CD14-positive monocyte (primary cell): ENCODE data around the gene CYP4F11. TPM values are rescaled to one million over a fixed set of nuclear protein-coding genes. Genes with fewer than 3 reads are reported as not detected.

Experiments
- DNase-seq, 3 donors: peaks; one replicate each; pipeline ENCODE4 v3.0.0-alpha.2; 2011 to 2022
- H2AFZ ChIP-seq: 2 replicates; pipeline ENCODE4 v1.6.0; 2012; ENCODE audit warnings: mild to moderate bottlenecking, low read depth, low read length, inconsistent platforms; ENCODE audit not compliant: insufficient read depth, poor library complexity, severe bottlenecking
- H3K27ac ChIP-seq, 2 donors: 1 replicate in 1 of 2; 2 replicates in 1 of 2; pipeline ENCODE4 v1.5.1; 2012 to 2013; ENCODE audit warnings: low read length in 2 of 2, control low read depth in 1 of 2, inconsistent platforms in 1 of 2, low read depth in 1 of 2, mild to moderate bottlenecking in 1 of 2
- H3K27me3 ChIP-seq, 2 donors: one replicate each; pipeline versions ENCODE4 v1.6.0 to v1.6.1; 2011 to 2013; ENCODE audit warnings: low read length in 2 of 2; ENCODE audit not compliant: control insufficient read depth in 2 of 2, insufficient read depth in 2 of 2
- H3K36me3 ChIP-seq, 2 donors: replicated peaks in 1 of 2; 1 replicate in 1 of 2; 2 replicates in 1 of 2; pipeline versions ENCODE4 v1.5.1 to v1.6.1; 2012 to 2013; ENCODE audit warnings: low read length in 2 of 2, control low read depth in 1 of 2, inconsistent platforms in 1 of 2, mild to moderate bottlenecking in 1 of 2; ENCODE audit not compliant: insufficient read depth in 2 of 2, control insufficient read depth in 1 of 2
- H3K4me1 ChIP-seq, 2 donors: 1 replicate in 1 of 2; 2 replicates in 1 of 2; pipeline versions ENCODE4 v1.5.1 to v1.6.1; 2012 to 2013; ENCODE audit warnings: low read length in 2 of 2, control low read depth in 1 of 2, inconsistent platforms in 1 of 2, mild to moderate bottlenecking in 1 of 2, moderate library complexity in 1 of 2; ENCODE audit not compliant: insufficient read depth in 2 of 2, control insufficient read depth in 1 of 2
- H3K4me2 ChIP-seq: replicated peaks from 2 replicates; pipeline ENCODE3; 2012; ENCODE audit warnings: low read length, moderate library complexity, mild to moderate bottlenecking; ENCODE audit not compliant: poor library complexity, severe bottlenecking; ENCODE audit errors: extremely low read depth
- H3K4me3 ChIP-seq, 3 experiments: fragments of 200-600 bp in 1 of 3; sonication (generic) in 1 of 3; replicated peaks in 1 of 3; 1 replicate in 2 of 3; 2 replicates in 1 of 3; pipeline ENCODE4 v1.5.1; 2011 to 2013; ENCODE audit warnings: low read length in 3 of 3, mild to moderate bottlenecking in 3 of 3, control low read depth in 2 of 3, low read depth in 2 of 3, inconsistent platforms in 1 of 3, moderate library complexity in 1 of 3
- H3K79me2 ChIP-seq: 2 replicates; pipeline ENCODE4 v1.6.0; 2012; ENCODE audit warnings: mild to moderate bottlenecking, control low read depth, inconsistent platforms, low read length, moderate library complexity; ENCODE audit not compliant: insufficient read depth
- H3K9ac ChIP-seq: 2 replicates; pipeline ENCODE4 v1.6.0; 2017; ENCODE audit warnings: low read length, mild to moderate bottlenecking; ENCODE audit not compliant: insufficient read depth, poor library complexity, severe bottlenecking
- H3K9me3 ChIP-seq, 2 donors: replicated peaks in 1 of 2; 1 replicate in 1 of 2; 2 replicates in 1 of 2; pipeline versions ENCODE4 v1.5.1 to v1.6.1; 2012 to 2013; ENCODE audit warnings: low read length in 2 of 2, control low read depth in 1 of 2; ENCODE audit not compliant: control insufficient read depth in 1 of 2, insufficient read depth in 1 of 2
- H4K20me1 ChIP-seq: 2 replicates; pipeline ENCODE4 v1.6.0; 2012; ENCODE audit warnings: mild to moderate bottlenecking, low read length, control low read depth, moderate library complexity; ENCODE audit not compliant: insufficient read depth
- H3K27ac Mint-ChIP-seq, 7 donors: one replicate each; pipeline ENCODE4 v1.8.0; 2020; ENCODE audit warnings: mild to moderate bottlenecking in 7 of 7, mixed read lengths in 7 of 7, moderate library complexity in 6 of 7, inconsistent platforms in 2 of 7
- H3K27me3 Mint-ChIP-seq, 3 donors: one replicate each; pipeline ENCODE4 v1.8.0; 2021 to 2022; ENCODE audit warnings: low read depth in 3 of 3, mild to moderate bottlenecking in 3 of 3, mixed read lengths in 3 of 3, moderate library complexity in 3 of 3, inconsistent platforms in 1 of 3
- H3K36me3 Mint-ChIP-seq, 2 donors: one replicate each; pipeline ENCODE4 v1.8.0; 2020; ENCODE audit warnings: mixed read lengths in 2 of 2, inconsistent platforms in 1 of 2, mild to moderate bottlenecking in 1 of 2
- H3K4me1 Mint-ChIP-seq: one replicate; pipeline ENCODE4 v1.8.0; 2020; ENCODE audit warnings: mild to moderate bottlenecking, mixed read lengths
- H3K4me3 Mint-ChIP-seq, 2 donors: one replicate each; pipeline ENCODE4 v1.8.0; 2020; ENCODE audit warnings: mild to moderate bottlenecking in 2 of 2, mixed read lengths in 2 of 2, moderate library complexity in 1 of 2
- H3K9me3 Mint-ChIP-seq, 7 donors: one replicate each; pipeline ENCODE4 v1.8.0; 2020 to 2022; ENCODE audit warnings: mixed read lengths in 7 of 7, mild to moderate bottlenecking in 6 of 7, moderate library complexity in 6 of 7, inconsistent platforms in 2 of 7
- WGBS: methylation state at CpG from one replicate; pipeline ENCODE4 v1.1.5; 2013; ENCODE audit warnings: missing lambda C conversion rate; ENCODE audit not compliant: insufficient coverage; 5-methylcytosine and 5-hydroxymethylcytosine counted together
- intact Hi-C, 2 donors: fragments of 100-400 bp; cut with micrococcal nuclease; formaldehyde crosslinking; loops; one replicate each; pipeline versions ENCODE4 v1.15.0 to v1.15.1; 2023
- polyA plus RNA-seq, 3 donors: library from polyadenylated mRNA; depleted of rRNA in 1 of 3; unstranded in 2 of 3; stranded (reverse) in 1 of 3; fragments of 300-500 nt in 2 of 3; fragments of >200 nt in 1 of 3; fragmentation: Illumina TruSeq in 2 of 3; gene quantifications; 1 replicate in 2 of 3; 2 replicates in 1 of 3; pipeline ENCODE4 v1.2.3, GENCODE V29; 2012 to 2021
- TF ChIP-seq, protein P1 (sequence below): fragments of 200-600 bp; IDR thresholded peaks from one replicate; pipeline ENCODE4 v1.8.0; 2022; ENCODE audit warnings: antibody characterized with exemption, mild to moderate bottlenecking

Gene CYP4F11
- polyA plus RNA-seq, 3 donors = not detected

DNA sequence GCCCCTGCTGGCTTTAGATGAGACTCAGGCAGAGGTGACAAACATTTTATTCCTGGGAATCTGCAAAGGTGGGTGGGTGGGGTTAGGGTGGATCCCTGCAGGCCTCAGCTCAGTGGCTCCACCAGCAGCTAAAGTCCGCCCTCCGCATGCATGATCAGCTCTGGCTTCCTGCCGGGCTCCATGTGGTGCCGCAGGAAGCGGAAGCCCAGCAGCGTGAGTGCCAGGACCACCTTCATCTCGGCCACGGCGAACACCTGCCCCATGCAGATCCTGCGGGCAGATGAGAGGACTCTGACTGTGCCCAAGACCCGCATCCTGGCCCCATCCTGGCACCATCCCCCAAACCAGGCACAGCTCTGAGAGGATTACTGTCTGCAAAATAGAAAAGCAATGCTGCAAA, 62.8 kb downstream of the CYP4F11 start:
- Histone ChIP-seq H3K4me1 (peaks cover 29 to 34% of the 10 kb centered on the region in 2 donors), H3K4me3 (peak overlapping the region; percentile 20 to 69 (median 23)), H2AFZ (peak overlapping the region; percentile 85), H3K27ac (no peak overlapping the region), H3K9me3 (no peaks in the 10 kb centered on the region), H3K4me2 (peak overlapping the region; percentile 77), H3K79me2 (no peaks in the 10 kb centered on the region), H3K27me3 (no peaks in the 10 kb centered on the region), H3K36me3 (no peaks in the 10 kb centered on the region), H4K20me1 (no peaks in the 10 kb centered on the region), H3K9ac (peak overlapping the region; percentile 55)
- TF ChIP-seq, protein P1, sequence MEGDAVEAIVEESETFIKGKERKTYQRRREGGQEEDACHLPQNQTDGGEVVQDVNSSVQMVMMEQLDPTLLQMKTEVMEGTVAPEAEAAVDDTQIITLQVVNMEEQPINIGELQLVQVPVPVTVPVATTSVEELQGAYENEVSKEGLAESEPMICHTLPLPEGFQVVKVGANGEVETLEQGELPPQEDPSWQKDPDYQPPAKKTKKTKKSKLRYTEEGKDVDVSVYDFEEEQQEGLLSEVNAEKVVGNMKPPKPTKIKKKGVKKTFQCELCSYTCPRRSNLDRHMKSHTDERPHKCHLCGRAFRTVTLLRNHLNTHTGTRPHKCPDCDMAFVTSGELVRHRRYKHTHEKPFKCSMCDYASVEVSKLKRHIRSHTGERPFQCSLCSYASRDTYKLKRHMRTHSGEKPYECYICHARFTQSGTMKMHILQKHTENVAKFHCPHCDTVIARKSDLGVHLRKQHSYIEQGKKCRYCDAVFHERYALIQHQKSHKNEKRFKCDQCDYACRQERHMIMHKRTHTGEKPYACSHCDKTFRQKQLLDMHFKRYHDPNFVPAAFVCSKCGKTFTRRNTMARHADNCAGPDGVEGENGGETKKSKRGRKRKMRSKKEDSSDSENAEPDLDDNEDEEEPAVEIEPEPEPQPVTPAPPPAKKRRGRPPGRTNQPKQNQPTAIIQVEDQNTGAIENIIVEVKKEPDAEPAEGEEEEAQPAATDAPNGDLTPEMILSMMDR = no peak
- DNase-seq = peak in 2 of 3 donors; percentile 6 to 18
- no peaks in the 10 kb centered on the region for H3K27me3 Mint-ChIP-seq
- peaks cover 45% of the 10 kb centered on the region for H3K4me1 Mint-ChIP-seq
- 2% methylated on average over 10 of the region's 11 CpGs for WGBS
- intact Hi-C loops = no loop called here
- no peaks in the 10 kb centered on the region for H3K36me3 Mint-ChIP-seq
- H3K9me3 Mint-ChIP-seq = peaks cover 0 to 5% (median 0%) of the 10 kb centered on the region in 7 donors
- H3K4me3 Mint-ChIP-seq = peak overlapping the region; percentile 73 to 87
- peak overlapping the region in 1 of 7 donors; percentile 46 for H3K27ac Mint-ChIP-seq

DNA sequence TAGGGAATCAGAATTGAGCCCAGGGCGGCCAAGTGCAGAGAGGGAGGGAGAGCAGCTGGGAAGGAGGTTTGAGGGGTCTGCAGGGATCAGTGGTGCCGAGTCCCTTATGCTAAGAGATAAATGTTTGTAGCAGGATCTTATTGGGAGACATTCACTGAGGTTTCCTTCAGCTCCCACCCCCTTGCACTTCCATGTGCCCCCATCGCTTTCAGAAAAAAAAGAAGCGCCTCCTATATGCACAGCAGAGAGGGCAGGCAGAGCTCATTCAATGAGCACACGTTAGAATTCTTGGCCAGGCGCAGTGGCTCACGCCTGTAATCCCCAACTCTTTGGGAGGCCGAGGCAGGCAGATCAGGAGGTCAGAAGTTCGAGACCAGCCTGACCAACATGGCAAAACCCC, 64.5 kb downstream of the CYP4F11 start:
- H3K4me1 ChIP-seq = peaks cover 29 to 34% of the 10 kb centered on the region in 2 donors
- intact Hi-C loops = loop anchor here in 1 of 2 donors (5.0 kb wide), 1 partner anchor 238 kb away; no protein-coding TSS in a partner anchor
- no peaks in the 10 kb centered on the region for H4K20me1 ChIP-seq
- no peaks in the 10 kb centered on the region for H3K79me2 ChIP-seq
- no peaks in the 10 kb centered on the region for H3K9me3 ChIP-seq
- H3K4me3 ChIP-seq = no peak overlapping the region
- H3K27ac ChIP-seq = no peak overlapping the region
- TF ChIP-seq, protein P1 = no peak
- no peaks in the 10 kb centered on the region for H3K27me3 Mint-ChIP-seq
- peaks cover 0 to 5% (median 0%) of the 10 kb centered on the region in 7 donors for H3K9me3 Mint-ChIP-seq
- peak overlapping the region; percentile 71 for H2AFZ ChIP-seq
- no peaks in the 10 kb centered on the region for H3K36me3 Mint-ChIP-seq
- H3K27ac Mint-ChIP-seq = peak overlapping the region in 1 of 7 donors; percentile 42
- no peak overlapping the region for H3K9ac ChIP-seq
- peaks cover 55% of the 10 kb centered on the region for H3K4me1 Mint-ChIP-seq
- no peak for DNase-seq
- 22% methylated on average over 7 of the region's 9 CpGs for WGBS
- peak overlapping the region in 1 of 2 donors; percentile 2 for H3K4me3 Mint-ChIP-seq
- no peaks in the 10 kb centered on the region for H3K36me3 ChIP-seq
- H3K27me3 ChIP-seq = no peaks in the 10 kb centered on the region
- H3K4me2 ChIP-seq = no peak overlapping the region
